Posterior cingulate gyrus (tissue), 11 donors: ENCODE results near the gene INO80E.
A peak's percentile ranks its signal among the peaks of the same experiment; 100 is the strongest.

Experiments
- DNase-seq, 10 donors: peaks; one replicate each; pipeline versions ENCODE4 v3.0.0 to v3.0.0-alpha.2; 2020 to 2021; ENCODE audit warnings: mixed read lengths in 3 of 10
- intact Hi-C: fragments of 100-400 bp; cut with DNase I; formaldehyde crosslinking; loops from one replicate; pipeline ENCODE4 v1.15.1; 2023

The INO80E gene

DNA sequence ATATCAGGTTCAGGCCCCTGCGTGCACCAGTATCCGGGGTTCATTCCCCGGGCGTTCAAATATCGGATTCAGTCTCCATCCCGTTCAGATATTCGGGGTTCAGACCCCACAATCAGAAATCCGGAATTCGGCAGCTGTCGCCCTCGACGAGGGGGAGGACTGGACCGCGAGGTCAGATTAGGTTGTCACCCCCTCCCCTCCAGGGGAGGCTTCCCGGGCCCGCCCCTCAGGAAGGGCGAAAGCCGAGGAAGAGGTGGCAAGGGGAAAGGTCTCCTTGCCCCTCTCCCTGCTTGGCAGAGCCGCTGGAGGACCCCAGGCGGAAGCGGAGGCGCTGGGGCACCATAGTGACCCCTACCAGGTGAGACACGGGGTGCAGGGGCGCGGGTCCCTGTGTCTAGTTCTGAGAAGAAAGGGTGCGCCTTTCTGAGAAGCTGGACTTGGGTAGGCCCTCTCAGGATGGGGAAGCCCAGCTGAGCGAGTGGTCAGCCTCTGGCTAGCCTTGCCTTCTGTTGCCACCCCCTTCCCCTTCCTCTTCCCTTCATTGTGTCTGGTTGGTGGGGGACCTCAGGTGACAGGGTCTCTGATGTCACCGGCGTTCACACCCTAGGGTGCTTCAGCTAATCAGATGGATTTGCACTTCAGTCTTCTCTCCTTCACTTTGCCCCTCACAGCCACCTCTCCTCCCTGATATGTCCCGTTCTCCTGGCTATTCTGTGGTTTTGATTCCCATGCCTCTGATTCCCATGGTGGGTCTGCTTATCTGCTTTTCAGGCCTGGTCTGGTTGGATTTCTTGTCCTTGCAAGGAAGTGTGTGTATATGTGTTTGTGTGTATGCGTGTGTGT is 21.5 kb upstream of the INO80E start:
- peak in 3 of 10 donors; percentile 70 to 83 (median 75) for DNase-seq
- intact Hi-C loops = loop anchor here (5.0 kb wide), 1 partner anchor 112 kb away; the partner anchor contains the start of gene CDIPT

DNA sequence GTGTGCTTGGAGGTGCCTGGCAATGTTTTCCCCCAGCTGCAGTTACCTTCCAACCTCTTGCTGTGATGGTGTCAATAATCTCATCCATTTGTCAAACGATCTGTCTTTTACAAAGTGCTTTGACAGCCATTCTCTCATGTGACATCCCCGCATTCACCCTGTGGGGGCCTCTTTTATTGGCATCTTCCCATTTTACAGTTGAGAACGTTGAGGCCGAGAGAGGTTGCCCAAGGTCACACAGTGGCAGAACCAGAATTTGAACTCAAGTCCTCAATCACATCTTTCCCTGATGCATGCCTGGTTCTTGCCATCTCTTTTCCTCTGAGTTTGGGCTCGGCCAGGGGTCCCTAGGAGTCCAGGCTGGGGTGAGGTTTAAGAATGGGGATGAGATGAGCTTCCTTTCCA is 20.9 kb upstream of the INO80E start:
- intact Hi-C loops = no loop called here
- DNase-seq = no peak

DNA sequence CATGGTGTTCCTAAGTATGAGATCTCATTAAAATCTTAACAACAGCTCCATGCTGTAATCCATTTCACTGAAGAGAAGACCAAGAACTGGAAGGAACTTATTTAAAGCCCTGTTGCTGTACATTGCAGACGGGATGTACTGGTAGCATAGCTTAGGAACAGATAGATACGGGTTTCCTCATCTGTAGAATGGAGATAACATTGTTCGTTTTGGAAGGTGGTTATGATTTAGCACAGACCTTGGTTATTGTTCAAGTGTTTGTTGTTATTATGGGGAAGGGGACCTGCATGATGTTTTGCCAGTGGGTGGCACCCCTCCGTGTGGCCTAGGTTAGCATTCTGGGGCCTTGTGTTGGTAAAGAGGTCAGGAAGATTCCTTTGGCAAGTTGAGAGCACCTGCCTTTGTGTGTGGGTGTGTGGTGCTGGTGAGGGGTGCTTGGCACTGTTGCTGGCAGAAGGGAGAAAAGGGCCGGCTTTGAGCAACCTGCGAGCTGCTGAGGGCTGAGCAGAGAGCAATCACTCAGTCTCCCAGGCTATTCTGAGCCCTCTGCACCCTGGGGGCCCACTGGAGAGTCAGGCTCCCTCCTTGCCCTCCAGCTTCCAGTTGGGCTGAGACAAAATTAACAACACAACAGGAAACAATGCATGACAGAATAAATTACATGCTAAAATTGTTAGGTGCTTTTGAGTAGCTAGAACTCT is 20.1 kb upstream of the INO80E start:
- peak in 3 of 10 donors; percentile 49 to 84 (median 70) for DNase-seq
- intact Hi-C loops = no loop called here

GRCh38 chr16:29977063-29977825 is 18.8 kb upstream of the INO80E start:
- DNase-seq = peak in 3 of 10 donors; percentile 39 to 66 (median 50)
- intact Hi-C loops = no loop called here

- intact Hi-C loops = no loop called here
These were observed 18.0 kb upstream of the INO80E start for GRCh38 chr16:29978081-29978480.

GRCh38 chr16:29978564-29979270 is 17.3 kb upstream of the INO80E start:
- intact Hi-C loops = no loop called here

More at GRCh38 chr16:29978081-29978480, 18.0 kb upstream of the INO80E start:
- DNase-seq = peak in 2 of 10 donors; percentile 0 to 35

GRCh38 chr16:29982560-29983419 is 13.3 kb upstream of the INO80E start:
- intact Hi-C loops = no loop called here
- DNase-seq = peak in 3 of 10 donors; percentile 24 to 73 (median 56)

More at GRCh38 chr16:29978564-29979270, 17.3 kb upstream of the INO80E start:
- peak in 3 of 10 donors; percentile 35 to 57 (median 56) for DNase-seq

GRCh38 chr16:29983420-29984136 is 12.5 kb upstream of the INO80E start:
- peak in 3 of 10 donors; percentile 28 to 46 (median 30) for DNase-seq
- intact Hi-C loops = no loop called here

- intact Hi-C loops = no loop called here
- peak in 2 of 10 donors; percentile 14 to 35 for DNase-seq
These were observed 11.8 kb upstream of the INO80E start for GRCh38 chr16:29984137-29984763.

- DNase-seq = peak in 1 of 10 donors; percentile 0
- intact Hi-C loops = no loop called here
These were observed 11.3 kb upstream of the INO80E start for GRCh38 chr16:29984764-29985147.

- DNase-seq = peak in 3 of 10 donors; percentile 64 to 74 (median 67)
- intact Hi-C loops = no loop called here
These were observed 10.7 kb upstream of the INO80E start for GRCh38 chr16:29985271-29985811.

- intact Hi-C loops = no loop called here
- peak in 3 of 10 donors; percentile 33 to 79 (median 71) for DNase-seq
These were observed 9.8 kb upstream of the INO80E start for GRCh38 chr16:29986231-29986630.

DNA sequence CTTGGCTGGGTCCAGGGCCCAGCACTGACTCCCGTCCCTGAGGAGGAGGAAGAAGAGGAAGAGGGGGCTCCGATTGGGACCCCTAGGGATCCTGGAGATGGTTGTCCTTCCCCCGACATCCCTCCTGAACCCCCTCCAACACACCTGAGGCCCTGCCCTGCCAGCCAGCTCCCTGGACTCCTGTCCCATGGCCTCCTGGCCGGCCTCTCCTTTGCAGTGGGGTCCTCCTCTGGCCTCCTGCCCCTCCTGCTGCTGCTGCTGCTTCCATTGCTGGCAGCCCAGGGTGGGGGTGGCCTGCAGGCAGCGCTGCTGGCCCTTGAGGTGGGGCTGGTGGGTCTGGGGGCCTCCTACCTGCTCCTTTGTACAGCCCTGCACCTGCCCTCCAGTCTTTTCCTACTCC is 9.1 kb upstream of the INO80E start:
- DNase-seq = peak in 3 of 10 donors; percentile 29 to 59 (median 34)

DNA sequence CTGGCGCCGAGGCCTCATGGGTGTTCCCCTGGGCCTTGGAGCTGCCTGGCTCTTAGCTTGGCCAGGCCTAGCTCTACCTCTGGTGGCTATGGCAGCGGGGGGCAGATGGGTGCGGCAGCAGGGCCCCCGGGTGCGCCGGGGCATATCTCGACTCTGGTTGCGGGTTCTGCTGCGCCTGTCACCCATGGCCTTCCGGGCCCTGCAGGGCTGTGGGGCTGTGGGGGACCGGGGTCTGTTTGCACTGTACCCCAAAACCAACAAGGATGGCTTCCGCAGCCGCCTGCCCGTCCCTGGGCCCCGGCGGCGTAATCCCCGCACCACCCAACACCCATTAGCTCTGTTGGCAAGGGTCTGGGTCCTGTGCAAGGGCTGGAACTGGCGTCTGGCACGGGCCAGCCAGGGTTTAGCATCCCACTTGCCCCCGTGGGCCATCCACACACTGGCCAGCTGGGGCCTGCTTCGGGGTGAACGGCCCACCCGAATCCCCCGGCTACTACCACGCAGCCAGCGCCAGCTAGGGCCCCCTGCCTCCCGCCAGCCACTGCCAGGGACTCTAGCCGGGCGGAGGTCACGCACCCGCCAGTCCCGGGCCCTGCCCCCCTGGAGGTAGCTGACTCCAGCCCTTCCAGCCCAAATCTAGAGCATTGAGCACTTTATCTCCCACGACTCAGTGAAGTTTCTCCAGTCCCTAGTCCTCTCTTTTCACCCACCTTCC is 8.5 kb upstream of the INO80E start:
- intact Hi-C loops = no loop called here

More for the DNA sequence above, 9.1 kb upstream of the INO80E start:
- intact Hi-C loops = no loop called here

DNA sequence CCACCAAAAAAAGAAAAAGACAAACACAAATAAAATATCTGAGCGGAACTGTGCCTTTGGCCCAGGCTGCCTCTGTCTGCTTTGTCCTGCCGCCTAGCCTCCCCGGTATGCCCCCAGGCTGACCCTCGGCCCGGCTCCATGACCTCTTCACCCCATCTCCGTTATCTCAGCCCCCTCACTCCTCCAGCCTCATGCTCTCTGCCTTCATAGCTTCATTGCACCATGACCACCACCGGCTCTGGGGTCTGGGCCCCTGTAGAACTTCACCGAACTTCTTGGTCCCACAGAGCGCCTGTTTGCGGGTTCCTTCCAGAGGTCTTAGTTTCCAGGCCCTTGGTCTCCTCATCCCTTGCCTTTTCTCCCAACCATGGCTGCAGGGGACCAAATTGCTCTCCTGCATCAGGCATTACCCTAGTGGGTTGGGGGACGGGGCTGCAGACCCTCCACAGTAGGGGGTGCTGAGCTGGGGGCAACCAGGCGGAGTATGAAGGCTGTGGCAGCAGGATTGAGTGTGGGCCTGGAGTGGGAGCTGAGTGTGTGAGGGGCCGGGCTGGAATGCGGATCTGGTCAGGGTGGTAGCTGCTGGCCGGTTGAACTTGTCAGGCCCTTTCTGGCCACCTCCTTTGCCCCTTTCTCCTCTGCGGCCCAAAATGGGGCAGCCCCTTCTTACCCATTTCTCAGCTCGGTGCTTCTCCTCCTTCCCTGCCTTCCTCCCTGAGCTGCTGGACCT is 7.5 kb upstream of the INO80E start:
- intact Hi-C loops = no loop called here
- DNase-seq = peak in 3 of 10 donors; percentile 22 to 66 (median 39)

More for the DNA sequence above, 8.5 kb upstream of the INO80E start:
- peak in 3 of 10 donors; percentile 54 to 84 (median 61) for DNase-seq
